DMS53 treated with DMSO at 0.1 percent for 48 hours (cell line): ENCODE measurements around the gene CMSS1.

Experiments used
- DNase-seq: peaks from one replicate; lab custom pipeline; 2025; ENCODE audit not compliant: unreplicated experiment; lab: John Stamatoyannopoulos, UW

CMSS1 gene

GRCh38 chr3:100010087-100010417 is 192.4 kb downstream of the CMSS1 start:
- DNase-seq = no peak

GRCh38 chr3:100018806-100019205 is 201.1 kb downstream of the CMSS1 start:
- DNase-seq = no peak

- no peak for DNase-seq
Observed at GRCh38 chr3:100019719-100020118, 202.1 kb downstream of the CMSS1 start.

GRCh38 chr3:100020876-100021644 is 203.4 kb downstream of the CMSS1 start:
- no peak for DNase-seq

- no peak for DNase-seq
Observed at GRCh38 chr3:100022506-100022905, 204.8 kb downstream of the CMSS1 start.

DNA sequence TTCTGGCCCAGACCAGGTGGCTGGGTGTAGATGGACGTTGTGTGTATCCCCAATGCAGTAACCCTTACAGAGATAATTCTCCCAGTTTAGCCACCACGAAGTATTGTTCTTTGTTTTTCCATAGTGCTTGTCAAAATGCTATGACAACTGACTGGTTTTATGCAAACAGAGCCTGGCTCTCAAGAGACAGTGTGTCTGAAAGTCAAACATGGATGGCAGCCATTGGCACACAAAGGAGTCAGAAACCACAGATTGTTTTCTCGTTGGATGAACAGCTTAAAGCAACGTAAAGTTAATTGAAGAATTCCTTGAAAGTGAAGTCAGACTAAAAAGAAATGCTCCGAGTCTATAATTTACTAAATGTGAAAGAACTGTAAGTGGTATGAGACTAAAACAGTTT is 205.5 kb downstream of the CMSS1 start:
- peak; percentile 63 for DNase-seq

DNA sequence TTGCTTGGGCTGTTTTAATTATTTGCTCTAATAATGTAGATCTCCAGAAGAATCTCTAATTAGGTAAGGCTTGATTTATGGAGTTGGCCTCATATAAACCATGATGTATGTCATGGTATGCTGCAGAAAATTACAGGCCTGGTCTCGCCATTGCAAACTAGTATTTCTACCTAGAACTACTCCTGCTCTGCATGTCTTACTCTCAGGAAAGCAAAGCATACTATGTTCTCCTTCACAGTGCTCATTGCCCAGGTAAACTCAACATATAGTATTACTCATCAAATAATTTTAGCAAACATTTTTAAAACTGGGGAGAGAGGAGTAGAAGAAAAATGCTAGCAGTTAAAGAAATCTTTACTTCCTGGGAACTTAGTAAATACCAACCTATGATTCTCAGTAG is 205.9 kb downstream of the CMSS1 start:
- no peak for DNase-seq

DNA sequence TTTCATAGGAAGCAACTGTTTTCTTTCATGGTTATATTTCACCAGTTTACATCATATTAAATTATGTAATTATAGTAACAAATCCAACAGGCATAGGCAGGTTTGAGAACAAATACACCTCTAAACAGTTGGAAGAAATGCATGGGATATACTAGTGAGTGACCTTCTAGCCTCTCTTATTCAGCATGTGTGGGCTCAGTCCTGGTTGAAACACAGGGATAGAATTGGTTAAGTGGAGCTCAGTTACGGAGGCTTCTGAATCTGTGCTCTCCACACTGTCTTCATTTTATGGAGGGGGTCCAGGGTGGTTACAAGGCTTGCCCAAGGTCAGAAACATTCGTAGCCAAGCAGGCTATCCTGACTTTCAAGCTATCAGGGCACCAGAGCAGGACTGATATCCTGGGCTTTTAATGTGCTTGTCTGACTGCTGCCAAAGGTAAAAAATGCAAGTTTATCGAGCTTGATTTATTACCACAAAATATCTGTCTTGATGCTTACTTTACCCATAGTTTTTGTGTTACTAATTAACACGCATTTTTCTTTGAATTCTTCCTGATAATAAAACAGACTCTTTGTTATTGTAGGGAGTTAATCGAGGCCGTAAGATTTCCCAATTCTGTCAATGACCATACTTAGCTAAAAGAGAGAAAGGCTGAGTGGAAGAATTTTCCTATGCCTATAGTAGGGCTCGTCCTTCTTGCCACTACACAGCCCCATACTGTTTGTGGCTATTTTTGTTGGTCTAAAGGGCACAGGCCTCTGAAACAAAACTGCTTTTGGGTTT is 207.1 kb downstream of the CMSS1 start:
- DNase-seq = no peak

- DNase-seq = no peak
Observed at GRCh38 chr3:100027321-100027720, 209.7 kb downstream of the CMSS1 start.

DNA sequence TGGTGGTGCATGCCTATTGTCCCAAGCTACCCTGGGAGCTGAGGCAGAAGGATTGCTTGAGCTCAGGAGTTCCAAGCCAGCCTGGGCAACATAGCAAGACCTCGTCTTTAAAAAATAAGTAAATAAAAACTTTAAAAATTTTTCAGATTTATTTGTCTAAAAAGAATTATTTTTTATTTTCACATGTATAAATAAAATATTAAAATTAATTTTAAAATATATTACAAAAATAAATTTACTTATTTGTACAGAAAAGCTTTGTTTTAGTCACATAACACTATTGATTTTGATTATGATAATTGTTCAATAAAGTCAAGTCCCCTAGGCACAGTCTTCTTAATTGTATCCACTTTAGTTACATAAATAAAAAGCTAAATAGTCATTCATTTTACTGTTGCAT is 211.4 kb downstream of the CMSS1 start:
- DNase-seq = no peak

GRCh38 chr3:100029689-100030088 is 212.0 kb downstream of the CMSS1 start:
- no peak for DNase-seq

- peak; percentile 1 for DNase-seq
Observed at GRCh38 chr3:100030346-100030745, 212.7 kb downstream of the CMSS1 start.

DNA sequence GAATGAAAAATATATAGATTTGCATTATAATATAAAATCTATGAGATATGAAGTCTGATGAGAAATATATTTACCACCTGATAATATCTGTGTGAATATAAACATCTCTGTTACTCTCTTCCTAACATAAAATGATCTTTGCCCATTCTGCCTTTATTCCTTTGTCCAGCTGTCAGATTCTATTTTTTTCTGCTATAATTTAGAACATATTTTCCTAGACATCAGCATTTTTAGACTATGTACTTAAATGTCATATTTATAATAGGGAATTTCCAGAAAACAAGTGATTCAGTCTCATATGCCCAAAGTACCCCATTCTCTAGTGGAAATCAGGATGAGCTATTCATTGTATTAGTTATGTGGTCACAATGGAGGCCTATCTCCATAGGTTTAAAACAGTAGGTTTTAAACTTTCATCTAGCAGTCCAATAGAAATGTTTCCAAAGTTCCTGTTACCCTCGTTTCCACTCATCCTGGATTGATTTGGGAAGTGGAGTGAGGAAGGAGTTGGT is 213.3 kb downstream of the CMSS1 start:
- no peak for DNase-seq

DNA sequence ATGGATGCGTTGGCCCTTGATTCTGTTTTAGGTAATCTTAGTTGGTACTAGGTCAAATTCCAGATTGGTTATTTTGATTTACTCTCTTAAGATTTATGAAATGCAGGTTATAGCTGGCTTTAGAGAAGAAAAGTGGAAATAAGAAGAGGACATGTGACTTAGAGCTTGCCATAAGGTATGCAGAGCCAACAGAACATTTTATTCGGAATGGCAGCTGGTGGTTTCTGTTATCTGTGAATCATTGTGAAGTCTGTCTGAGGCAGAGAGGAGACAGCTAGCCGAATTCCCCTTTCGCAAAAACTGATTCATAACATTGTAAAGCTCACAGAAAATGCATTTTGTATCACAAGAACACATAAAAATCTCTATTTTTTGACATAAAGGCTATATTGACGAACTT is 214.6 kb downstream of the CMSS1 start:
- no peak for DNase-seq

DNA sequence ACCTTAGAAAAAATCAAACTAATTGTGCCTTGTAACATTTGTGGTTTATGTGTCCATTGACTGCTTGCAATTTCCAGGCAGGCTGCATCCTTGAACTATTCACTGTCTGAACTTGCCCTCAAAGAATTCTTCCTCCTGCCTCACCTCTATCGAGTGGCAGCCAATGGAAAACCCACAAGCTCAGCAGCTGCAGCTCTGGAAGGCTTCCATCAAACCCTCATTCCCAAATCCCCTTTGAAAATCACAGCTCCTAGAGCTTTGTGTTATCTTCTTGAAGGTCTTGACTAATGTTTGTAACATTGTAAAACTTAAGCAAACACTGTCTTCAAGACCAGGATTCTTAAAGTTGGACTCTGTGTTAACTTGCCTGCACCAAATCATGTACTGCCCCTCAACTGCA is 215.5 kb downstream of the CMSS1 start:
- DNase-seq = no peak

DNA sequence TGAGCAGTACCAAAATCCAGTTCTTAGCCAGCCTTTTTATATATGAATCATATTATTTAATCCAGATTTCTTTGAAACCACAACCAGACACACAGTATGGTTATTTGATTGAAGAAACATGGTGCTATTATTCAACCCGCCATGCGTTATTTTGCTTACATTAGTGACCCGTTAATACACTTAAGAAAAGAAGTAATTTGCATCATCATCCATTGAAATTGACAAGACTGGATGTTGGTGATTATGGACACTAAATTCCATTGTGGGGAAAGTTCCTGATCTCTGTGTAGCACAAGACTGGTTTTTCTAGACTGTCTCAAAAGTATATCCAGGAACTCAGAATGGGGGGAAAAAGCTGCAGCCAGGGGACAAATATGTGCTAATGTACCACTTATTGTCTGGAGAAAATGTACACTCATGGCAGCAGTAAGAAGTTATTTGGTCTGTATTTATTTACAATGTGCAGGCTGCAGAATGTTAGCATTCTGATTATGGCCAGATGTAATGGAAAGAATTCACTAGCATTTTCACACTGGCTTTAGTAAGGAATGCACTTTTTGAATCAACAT is 216.3 kb downstream of the CMSS1 start:
- no peak for DNase-seq

DNA sequence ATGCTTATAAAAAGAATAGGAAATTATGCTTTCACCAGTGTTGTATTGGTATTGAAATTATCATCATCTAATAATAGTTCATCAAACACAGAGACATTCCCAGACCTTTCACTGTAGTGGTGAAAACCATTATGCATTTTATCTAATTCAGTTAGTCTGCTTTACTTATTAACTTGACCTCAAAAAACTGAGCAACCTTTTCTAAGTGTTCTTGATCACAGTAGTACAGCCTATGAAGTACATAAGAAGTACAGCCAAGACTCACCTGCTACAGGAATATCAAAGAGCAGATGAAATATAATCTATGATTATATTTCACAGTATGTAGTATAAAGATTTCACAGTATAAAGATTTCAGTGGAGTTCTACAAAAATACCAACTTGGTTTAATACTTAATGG is 221.4 kb downstream of the CMSS1 start:
- DNase-seq = no peak

GRCh38 chr3:100040451-100041225 is 223.0 kb downstream of the CMSS1 start:
- no peak for DNase-seq

GRCh38 chr3:100041328-100041749 is 223.7 kb downstream of the CMSS1 start:
- no peak for DNase-seq

- DNase-seq = no peak
Observed at GRCh38 chr3:100042166-100042981, 224.7 kb downstream of the CMSS1 start.
